NB4 (cell line): ENCODE data around the gene PPP6C.

Experiments used
- DNase-seq: peaks from one replicate; pipeline ENCODE4 v3.0.0; 2010; ENCODE audit warnings: low read depth
- H3K4me3 ChIP-seq: one replicate; pipeline ENCODE4 v1.5.1; 2011; ENCODE audit warnings: mild to moderate bottlenecking, low read depth, low read length, moderate library complexity
- CTCF ChIP-seq: IDR thresholded peaks from one replicate; pipeline ENCODE4 v1.5.1; 2012; ENCODE audit warnings: low read depth, low read length
- MYC ChIP-seq: IDR thresholded peaks from 2 replicates; pipeline ENCODE4 v1.6.1; 2011; ENCODE audit warnings: low read depth, low read length
- POLR2A ChIP-seq: IDR thresholded peaks from 2 replicates; pipeline ENCODE4 v1.6.1; 2011; ENCODE audit warnings: mild to moderate bottlenecking; ENCODE audit not compliant: insufficient read length; ENCODE audit errors: extremely low read depth
- TF ChIP-seq, protein P1 (sequence below): IDR thresholded peaks from 2 replicates; pipeline ENCODE4 v1.6.1; 2011; ENCODE audit warnings: low read depth, low read length

PPP6C gene

DNA sequence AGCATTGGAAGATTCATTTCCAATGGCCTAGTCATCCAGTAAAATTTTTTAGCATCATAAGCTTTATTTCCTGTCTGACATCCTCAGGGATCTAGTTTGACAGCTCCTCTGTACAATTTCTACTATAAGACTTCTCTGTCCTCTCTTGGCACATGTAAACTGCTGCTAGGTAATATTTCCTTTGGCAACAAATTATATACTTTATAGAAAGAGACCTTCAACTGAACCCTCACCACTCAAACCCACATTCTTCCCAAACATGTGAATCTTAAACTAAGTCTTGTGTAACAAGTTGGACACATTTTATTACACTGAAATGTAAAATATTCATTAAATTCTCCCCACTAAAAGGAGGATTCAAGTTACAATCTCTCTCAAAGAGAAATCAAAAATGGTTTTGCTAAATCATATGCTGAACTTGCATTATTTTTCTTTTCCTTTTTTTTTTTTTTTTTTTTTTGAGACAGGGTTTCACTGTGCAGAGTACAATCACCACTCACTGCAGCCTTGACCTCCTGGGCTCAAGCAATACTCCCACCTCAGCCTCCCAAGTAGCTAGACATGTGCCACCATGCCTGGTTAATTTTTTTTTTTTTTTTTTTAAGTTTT, 83.2 kb downstream of the PPP6C start:
- TF ChIP-seq POLR2A = no peak
- TF ChIP-seq, protein P1, sequence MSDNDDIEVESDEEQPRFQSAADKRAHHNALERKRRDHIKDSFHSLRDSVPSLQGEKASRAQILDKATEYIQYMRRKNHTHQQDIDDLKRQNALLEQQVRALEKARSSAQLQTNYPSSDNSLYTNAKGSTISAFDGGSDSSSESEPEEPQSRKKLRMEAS = no peak
- TF ChIP-seq CTCF = no peak
- no peak for TF ChIP-seq MYC

DNA sequence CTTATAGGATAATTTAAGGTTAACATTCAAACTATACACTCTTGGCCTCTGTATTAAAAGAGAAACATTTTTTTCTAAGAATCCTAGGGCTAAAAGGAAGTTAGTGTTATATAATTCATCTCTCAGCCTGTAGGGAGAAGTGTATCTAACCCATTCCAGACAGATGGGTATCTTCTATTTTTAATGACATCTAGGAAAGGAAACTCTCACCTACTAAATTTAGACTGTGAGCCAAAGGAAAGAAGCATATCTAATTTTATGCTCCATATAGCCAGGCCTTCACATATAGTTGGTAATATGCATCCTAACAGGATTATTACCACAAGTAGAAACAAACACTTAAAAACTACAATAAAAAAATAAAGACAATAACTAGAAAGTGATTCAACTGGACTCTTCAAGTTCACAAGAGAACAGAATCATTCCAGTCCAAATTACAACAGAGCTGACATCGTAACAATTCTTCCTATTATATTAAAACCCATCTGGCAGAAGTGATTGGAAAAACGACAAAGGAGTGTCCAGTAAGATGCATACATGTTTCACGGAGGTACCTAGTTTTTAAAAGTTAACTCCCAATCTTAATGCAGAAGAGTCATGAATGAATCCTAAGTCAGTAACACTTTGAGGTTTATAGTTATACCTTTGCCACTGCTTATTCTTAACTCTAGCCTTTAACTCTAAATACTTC, 85.7 kb downstream of the PPP6C start:
- no peak for DNase-seq
- no peak overlapping the region for H3K4me3 ChIP-seq
- TF ChIP-seq, protein P1 = no peak
- no peak for TF ChIP-seq CTCF
- no peak for TF ChIP-seq MYC
- no peak for TF ChIP-seq POLR2A

More for the DNA sequence above, 83.2 kb downstream of the PPP6C start:
- DNase-seq = no peak
- H3K4me3 ChIP-seq = no peak overlapping the region

GRCh38 chr9:125103021-125103420, 86.6 kb downstream of the PPP6C start:
- no peak for DNase-seq
- H3K4me3 ChIP-seq = no peak overlapping the region
- TF ChIP-seq, protein P1 = no peak

DNA sequence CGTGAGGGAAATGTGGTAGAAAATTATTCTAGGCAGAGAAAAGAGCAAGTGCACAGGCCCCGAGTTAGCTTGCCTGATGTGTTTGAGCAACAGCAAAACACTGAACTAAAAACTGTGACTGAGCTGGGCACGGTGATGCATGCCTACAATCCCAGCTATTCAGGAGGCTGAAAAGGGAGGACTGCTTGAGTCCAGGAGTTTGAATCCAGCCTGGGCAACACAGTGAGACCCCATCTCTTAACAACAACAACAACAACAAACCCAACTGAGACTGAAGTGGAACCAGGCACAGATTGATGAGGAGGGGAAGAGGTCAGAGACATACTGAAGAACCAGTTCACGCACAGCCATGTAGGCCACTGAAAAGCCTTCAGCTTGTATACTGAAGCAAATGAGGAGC, 88.8 kb downstream of the PPP6C start:
- no peak for DNase-seq
- H3K4me3 ChIP-seq = no peak overlapping the region
- TF ChIP-seq MYC (no peak), CTCF (no peak), POLR2A (no peak)
- TF ChIP-seq, protein P1 = no peak

GRCh38 chr9:125099816-125100215, 89.8 kb downstream of the PPP6C start:
- no peak overlapping the region for H3K4me3 ChIP-seq
- TF ChIP-seq, protein P1 = no peak
- no peak for TF ChIP-seq POLR2A
- no peak for TF ChIP-seq CTCF
- TF ChIP-seq MYC = no peak
- no peak for DNase-seq
